Heart left ventricle (tissue), 13 donors: Measurements from ENCODE around the gene SCAF4.

Experiments
- POLR2A ChIP-seq, 2 donors: fragments of 450-650 bp; IDR thresholded peaks; one replicate each; pipeline ENCODE4 v1.6.1; 2017; ENCODE audit warnings: antibody characterized with exemption in 2 of 2, mild to moderate bottlenecking in 2 of 2, moderate library complexity in 2 of 2
- TF ChIP-seq, protein P1 (sequence below), 12 donors: fragments of 200-600 bp; sonication (generic) in 4 of 12; IDR thresholded peaks; one replicate each; pipeline versions ENCODE4 v1.5.0 to v1.8.0; 2018 to 2022; ENCODE audit warnings: antibody characterized with exemption in 12 of 12, mild to moderate bottlenecking in 5 of 12
- donor health status: ischemic (EF 13 %, LVEDD 7.1; RV severe dilation, severe dysfunction).
- donor health status: DM: no; HTN: yes; CAD: no.
- donor health status: DM: no; HTN: no; CAD: no.
- donor health status: ischemic (EF 25% LVEDD 6.9; RV normal size, moderate dysfunction).
- donor health status: ischemic (EF 25% LVEDD 5.7; RV mildly dilated, moderate dysfunction).
- donor health status: ischemic (EF 35%, LVEDD 5.7; RV mildly dilated, moderate dysfunction).
- donor health status: nonischemic (EF 11% LVEDD 7.7; RV severe dilation, severe dysfunction).
- donor health status: DM: yes; HTN: yes; CAD: no.
- donor health status: PGD.
- donor health status: ischemic (EF 29% LVEDD 5.4; RV normal size, mild dysfunction).
- donor health status: nonischemic (EF 23%, LVEDD 6.1; RV moderate dilation, normal function).

DNA sequence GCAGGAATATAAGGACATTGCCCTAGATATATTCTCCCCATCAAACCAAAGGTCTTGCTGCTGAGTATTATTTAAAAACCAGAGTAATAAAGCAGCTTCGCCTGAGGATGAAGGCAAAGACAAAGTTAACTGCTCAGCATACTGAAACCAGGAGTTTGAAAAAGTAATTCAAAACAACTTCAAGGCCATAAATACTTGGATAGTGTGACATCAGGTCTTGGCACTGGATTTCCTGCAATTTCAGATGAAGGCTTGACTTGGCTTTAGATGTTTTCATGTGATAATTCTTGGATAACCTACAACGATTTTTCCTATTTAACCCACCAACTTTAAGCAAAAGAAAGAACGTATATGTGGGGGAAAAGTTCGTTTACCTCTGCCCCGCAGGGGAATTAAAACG is 61.8 kb downstream of the SCAF4 start:
- TF ChIP-seq, protein P1, sequence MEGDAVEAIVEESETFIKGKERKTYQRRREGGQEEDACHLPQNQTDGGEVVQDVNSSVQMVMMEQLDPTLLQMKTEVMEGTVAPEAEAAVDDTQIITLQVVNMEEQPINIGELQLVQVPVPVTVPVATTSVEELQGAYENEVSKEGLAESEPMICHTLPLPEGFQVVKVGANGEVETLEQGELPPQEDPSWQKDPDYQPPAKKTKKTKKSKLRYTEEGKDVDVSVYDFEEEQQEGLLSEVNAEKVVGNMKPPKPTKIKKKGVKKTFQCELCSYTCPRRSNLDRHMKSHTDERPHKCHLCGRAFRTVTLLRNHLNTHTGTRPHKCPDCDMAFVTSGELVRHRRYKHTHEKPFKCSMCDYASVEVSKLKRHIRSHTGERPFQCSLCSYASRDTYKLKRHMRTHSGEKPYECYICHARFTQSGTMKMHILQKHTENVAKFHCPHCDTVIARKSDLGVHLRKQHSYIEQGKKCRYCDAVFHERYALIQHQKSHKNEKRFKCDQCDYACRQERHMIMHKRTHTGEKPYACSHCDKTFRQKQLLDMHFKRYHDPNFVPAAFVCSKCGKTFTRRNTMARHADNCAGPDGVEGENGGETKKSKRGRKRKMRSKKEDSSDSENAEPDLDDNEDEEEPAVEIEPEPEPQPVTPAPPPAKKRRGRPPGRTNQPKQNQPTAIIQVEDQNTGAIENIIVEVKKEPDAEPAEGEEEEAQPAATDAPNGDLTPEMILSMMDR (IDR thresholded peaks at IDR 0.05): no peak
- no peak for TF ChIP-seq POLR2A (IDR thresholded peaks at IDR 0.05)
